Dermis blood vessel endothelial cell (primary cell): ENCODE measurements around the gene UMODL1. TPM values are rescaled to one million over a fixed set of nuclear protein-coding genes. Genes with fewer than 3 reads are reported as not detected.

ENCODE experiments used
- DNase-seq: peaks from one replicate; pipeline ENCODE4 v3.0.0; 2010
- total RNA-seq: library from RNA; depleted of rRNA; stranded (reverse); fragments of >200 nt; gene quantifications from 2 replicates; pipeline ENCODE4 v1.2.3, GENCODE V29; 2014

UMODL1 gene
- total RNA-seq, 1 donor from 2014 or later = not detected

DNA sequence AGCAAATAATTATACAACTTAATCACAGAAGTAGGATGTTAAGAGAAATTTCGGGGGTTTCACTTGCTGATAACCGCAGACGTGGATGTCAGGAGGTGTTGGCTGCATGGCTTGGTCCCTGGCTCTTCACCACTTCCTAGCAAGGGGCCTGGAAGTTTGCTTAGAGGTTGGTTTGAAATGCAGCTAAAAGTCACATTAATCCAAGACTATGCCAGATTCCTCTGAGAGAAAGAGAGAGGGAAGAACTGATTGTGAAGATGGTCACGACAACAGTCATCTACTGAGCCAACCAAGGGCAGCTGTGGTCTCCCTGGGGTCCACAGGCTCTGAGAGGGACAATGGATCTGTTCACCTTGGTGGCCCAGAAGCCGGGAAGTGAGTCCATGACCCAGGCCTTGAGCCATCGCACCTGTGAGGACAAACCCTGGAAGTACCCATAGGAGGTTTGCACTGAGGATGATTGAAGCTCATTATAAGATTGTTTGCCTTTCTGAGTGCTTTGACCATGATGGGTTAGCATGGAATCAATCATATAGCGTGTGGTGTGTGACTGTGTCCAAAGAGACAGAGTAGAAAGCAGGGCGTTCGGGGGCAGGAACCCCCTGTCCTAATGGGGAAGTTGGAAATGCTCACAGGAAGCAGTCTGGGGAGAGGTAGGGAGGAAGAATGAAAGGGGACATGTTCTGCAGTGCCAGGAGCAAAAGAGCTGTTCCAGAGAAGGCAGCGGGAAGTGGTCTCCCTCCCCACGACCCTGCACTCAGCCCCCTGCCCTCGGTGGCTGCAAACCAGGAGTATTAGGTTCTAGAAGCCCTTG, 47.1 kb downstream of the UMODL1 start:
- DNase-seq = no peak

DNA sequence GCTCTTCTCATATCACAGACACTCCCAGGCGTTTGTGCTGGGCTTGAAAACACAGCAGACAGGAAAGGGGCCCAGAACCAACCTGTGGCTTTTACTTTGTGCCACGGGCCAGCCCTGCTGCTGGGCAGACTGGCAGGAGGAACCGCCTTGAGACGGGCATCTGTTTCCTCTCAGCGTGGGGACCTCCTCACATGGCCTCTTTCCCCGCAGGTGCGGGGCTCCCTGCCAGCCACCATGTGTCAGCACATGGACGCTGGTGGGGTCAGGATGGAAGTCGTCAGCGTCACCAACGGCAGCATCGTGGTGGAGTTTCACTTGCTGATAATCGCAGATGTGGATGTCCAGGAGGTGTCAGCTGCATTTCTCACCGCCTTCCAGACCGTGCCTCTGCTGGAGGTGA, 47.8 kb downstream of the UMODL1 start:
- DNase-seq = peak; percentile 41

DNA sequence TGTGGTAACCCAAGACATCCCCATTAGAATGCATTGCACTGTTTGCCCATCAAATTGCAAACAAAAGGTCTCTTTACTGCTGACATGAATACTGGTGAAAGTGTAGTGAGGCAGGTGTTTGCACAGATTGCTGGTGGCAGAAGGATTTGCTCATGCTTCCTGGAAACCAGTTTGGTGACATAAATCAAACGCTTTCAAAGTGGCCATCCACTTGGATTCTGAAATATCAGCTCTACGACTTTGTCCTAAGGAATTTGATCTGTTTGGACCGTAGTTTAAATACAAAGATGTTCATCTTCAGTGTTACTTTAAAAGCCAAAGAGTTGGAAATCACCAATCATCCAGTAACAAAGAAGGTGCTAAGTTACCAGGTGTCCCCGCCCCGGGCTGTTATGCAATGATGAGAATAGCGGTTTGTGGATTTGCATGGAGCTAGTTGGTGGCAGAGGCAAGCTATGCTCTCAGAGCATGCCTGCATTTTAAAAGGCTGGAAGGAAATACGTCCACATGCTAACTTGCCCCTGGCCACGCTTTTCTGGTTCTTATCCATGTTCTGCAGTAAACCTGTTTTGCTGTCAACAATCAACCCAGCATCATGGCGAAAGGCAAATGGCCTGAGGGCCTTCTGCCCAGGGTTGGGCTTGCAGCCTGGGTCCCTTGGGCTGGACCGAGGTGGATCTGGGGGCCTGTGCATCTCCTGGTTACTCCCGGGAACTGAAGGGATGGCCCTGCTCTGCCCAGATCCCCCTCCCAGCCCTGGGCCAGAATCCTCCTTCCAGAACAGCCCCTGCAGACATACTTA, 49.2 kb downstream of the UMODL1 start:
- DNase-seq = no peak

DNA sequence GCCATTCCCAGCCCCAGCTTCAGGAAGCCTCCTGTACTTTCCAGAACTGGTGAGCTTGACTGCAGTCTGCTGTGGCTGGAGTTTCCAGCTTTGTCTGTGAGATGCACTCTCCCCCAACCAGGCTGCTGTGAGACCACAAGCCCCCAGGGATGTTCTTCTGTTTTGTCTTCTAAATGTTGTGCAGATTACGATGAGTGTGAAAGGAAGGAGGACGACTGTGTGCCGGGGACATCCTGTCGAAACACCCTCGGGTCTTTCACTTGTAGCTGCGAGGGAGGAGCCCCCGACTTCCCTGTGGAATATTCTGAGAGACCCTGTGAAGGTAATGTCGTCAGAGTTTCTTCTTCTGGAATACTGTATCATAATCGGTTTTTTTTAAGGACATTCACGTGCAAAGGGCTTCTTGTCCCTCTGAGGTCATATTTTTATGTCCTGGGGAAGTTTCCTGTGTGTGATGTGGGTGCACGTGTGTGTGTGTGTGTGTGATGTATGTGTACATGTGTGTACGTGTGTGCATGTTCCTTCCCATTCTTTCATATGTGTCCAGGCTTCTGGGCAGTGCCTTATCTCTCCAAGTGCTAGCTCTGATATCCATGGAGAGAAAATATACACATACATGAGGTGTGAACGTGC, 49.9 kb downstream of the UMODL1 start:
- no peak for DNase-seq

DNA sequence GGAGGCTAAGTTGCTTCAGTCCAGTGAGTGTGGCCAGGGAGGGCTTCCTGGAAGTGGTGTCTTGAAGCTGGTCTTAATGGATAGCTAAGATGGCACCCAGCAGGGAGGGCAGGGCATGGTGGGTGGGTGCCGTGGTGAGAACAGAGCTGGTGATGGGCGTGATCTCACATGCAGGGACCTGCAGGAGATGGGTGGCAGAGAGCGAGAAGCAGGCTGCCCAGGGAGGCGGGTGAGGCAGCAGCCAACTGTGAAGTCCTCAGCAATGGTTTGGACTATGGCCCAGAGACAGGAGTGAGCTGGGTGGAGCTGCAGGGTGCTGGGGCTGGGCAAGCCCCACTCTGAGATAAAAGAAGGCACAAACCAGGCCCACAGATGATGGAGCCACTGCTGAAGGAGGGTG, 50.7 kb downstream of the UMODL1 start:
- no peak for DNase-seq

DNA sequence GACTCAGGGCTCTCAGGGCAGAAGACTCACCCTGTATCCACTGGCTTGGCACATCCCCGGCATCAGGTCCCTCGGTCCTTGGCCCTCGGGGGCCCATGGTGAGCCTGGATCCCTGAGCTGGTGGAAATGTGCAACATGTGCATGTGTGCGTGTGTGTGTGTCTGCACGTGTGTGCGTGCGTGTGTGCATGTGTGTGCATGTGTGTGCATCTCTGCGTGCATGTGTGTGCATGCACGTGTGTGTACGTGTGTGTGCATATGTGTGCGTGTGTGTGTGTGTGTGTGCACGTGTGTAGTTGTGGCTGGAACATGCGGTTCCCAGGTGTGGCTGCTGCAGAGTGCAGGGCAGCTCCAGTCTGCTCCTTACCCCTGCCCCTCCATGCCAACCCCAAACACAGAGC, 51.3 kb downstream of the UMODL1 start:
- no peak for DNase-seq

DNA sequence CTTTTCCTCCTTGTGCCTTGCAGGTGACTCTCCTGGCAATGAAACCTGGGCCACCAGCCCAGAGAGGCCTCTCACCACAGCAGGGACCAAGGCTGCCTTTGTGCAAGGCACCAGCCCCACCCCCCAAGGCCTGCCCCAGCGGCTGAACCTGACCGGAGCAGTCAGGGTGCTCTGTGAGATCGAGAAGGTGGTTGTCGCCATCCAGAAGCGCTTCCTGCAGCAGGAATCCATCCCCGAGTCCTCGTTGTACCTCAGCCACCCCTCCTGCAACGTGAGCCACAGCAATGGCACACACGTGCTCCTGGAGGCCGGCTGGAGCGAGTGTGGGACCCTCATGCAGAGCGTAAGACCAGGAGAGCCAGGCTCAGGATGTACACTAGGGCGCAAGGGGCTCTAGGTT, 51.7 kb downstream of the UMODL1 start:
- DNase-seq = no peak

DNA sequence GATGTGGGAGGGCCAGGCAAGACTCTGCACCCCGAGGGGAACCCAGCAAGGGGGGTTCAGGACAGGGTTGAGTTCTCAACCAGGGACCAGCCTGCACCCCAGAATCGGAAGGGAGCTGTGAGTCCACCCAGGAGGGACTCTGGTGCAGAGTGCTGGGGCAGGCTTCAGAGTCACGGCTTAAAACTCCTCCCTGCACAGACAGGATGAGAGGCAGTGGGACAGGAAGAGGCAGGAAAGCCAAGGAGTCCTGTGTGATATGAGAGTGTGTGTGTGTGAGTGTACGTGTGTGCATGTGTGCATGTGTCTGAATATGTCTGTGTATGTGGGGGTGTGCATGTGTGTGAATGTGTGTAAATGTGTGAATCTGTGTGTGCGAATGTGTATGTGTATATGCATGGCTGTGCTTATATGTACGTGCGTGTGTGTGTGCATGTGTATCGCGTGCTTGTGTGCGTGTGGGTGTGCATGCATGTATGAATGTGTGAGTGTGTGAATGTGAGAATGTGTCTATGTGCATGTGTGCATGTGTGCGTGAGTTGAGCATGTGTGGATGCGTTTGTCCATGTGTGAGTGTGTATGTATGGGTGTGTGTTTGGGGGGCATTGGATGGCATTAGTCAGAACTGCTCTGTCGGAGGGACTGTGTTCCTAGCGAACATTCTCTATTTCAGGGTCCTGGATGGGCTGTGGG, 52.2 kb downstream of the UMODL1 start:
- DNase-seq = no peak

DNA sequence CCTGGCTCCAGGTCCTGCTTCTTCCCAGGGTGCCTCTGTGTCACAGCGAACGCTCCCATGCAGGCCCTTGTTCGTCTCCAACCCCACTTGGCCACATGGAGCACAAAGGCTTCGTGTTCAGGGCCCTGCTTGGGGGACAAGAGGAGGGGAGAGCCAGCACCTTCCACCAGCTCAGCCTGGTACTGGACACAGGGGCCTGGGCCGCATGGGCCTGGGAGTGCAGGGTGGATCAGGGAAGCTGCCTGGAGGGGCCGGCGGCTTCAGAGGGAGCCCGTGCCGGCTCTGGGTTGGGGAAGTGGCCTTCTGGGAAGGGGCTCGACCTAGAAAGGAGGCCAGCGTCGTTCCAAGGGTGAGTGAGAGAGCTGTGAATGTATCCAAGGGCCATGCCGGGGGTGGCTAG, 53.0 kb downstream of the UMODL1 start:
- no peak for DNase-seq

DNA sequence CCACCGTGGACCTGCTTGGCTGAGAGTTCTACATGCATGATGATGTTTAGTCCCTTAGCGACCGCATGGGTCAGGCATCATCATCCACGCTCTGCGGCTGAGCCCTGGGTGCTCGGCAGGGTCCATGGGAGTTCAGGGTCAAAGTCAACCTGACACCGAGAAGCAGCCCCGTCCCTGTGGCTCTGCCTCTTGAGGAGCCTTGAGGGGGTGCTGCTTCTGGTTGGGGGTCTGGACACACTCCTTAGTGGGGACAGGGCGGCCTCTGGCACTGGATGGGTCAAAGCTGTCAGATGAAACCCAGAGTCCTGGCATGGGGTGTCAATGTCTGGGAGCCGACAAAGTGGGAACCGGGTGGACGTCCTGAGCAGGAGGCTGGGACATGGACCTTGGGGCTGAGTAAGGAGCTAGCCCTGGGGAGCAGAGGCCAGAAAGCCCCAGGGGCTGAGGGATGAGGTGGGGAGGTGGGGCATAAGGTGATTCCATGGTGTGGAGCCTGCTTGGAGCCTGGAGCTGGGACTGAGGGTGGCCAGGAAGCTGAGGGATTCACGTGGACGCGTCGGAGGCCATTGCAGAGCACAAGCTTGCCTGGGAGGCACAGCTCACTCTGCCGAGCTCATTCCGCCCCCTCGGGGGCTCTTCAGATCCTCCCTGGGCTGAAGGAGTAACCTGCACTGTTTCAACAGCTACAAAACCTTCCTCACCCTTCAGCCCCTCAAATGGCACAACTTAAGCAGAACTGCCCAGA, 53.9 kb downstream of the UMODL1 start:
- no peak for DNase-seq

DNA sequence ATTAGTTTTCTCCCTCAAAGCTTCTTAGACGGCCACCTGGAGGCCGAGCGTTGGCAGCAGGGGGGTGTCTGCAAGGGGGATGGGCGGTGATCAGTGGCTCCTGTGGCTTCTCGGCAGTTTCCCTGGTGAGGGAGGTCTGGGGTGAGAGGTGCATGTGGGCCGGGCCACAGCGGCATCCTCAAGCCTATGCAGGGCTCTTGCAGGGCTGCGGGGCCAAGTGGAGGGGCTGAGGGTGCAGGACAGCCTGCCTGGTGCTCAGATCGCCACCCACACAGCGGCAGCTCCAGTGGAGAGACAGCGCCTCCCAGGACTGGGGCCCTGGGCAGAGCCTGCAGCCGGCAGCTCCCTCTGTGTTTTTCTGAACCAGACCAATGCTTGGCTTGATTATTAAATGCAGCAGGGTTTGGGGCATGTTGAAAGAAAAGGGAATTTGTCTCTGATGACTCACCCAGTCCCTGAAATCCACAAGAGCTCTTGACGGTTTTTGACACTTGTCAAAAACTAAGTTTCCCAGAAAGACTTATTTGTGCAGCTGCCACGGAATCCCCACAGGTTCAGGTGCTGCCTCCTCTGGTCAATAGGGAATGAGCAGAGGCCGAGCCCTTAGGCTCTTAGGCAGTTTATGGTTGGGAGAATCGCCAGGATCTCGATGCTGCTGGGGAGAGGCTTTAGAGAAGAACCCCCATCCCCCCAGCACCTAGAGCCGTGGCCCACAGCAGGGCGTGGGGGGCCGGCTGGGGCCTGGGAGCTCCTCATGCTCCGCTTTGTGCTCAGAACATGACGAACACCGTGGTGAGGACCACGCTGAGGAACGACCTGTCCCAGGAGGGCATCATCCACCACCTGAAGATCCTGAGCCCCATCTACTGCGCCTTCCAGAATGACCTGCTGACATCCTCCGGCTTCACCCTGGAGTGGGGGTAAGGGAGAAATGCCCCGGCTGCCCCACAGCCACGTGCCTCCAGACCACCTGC, 54.7 kb downstream of the UMODL1 start:
- DNase-seq = no peak

DNA sequence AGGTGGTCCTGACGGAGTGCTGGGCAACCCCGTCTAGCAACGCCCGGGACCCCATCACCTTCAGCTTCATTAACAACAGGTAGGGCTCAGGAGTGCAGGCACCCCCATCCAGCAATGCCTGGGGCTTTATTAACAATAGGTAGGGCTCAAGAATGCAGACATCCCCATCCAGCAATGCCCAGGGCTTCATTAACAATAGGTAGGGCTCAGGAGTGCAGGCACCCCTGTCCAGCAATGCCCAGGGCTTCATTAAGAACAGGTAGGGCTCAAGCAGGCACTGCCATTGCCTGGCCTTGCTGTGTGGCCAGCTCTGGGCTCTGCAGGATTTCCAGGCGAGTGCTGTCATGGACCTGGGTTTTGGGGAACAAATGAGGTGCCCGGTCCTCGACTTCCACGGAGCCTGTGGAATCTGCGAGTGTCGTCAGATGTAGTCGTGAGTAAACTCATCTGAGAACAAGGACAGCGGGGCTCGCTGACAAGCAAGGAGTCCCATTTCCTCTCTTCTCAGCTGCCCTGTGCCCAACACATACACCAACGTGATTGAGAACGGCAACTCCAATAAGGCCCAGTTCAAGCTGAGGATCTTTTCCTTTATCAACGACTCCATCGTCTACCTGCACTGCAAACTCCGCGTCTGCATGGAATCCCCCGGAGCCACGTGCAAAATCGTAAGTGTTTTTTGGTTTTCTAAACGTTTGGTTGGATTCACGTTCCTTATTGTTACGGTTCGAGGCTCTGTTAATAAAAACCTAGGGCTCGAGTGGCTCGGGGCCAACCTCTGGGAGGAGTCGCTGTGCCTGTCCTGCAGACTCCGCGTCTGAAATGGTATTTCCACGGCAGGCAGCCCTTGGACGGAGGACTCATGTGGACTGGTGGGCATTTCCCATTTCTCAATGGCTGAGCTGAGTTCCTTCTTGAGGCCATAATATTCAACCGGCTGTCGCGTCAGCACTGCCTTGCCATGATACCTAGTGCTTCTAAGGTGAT, 56.3 kb downstream of the UMODL1 start:
- no peak for DNase-seq

DNA sequence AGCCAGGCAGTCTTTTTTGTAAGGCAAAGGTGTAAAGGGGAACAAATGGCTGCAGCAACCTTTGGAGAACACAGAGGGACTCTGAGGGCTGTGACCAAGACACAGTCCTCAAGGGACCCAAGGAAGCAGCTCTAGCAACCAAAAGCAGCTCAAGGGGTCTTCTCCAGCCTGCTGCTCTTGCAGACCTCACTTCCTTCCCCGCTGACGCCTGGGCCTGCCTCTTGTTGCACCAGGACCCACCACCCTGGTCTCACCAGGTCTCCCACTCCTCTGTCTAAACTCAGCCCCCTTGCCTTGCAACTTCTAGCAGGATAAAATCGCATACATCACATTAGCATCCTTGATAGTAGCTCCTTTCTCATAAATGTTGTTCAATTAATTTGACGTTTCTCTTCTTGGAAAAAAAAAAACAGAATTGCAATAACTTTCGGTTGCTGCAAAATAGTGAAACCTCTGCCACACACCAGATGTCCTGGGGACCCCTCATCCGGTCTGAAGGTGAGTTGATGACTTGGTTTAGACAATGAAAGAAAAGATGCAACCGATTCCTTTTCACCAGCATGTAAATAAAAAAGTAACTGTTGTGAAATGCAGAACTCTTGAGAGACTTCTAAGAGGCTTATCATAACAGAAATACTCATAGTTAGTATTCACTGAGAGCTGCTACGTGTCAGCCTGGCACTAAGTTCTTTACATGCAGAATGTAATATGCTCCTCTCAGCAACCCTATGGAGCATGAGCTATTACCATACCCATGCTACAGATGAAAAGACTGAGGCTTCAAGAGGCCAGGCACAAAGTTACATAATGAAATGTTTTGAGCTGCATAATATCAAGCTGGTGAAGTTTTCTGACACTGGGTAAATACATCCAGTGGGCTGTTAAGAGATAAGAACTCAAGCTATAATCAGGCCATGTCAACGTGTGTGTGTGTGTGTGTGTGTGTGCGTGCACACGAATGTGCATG, 58.5 kb downstream of the UMODL1 start:
- no peak for DNase-seq

DNA sequence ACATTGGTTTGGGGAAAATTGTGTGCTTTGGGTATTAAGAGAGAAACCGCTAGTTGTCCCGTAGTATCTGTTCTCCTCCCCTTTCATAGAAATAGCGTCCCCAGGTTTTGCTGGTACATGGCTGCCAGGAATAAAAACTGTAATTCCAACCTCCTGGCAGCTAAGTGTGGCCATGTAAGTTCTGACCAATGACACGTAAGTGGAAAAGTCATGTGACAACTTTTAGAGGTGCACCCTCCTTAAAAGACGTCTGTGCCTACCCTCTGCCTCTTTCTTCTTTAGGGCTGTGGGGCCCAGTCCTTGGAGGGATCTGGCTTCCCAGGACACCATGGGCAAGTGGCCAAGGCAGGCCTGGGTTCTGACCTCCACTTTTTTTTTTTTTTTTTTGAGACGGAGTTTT, 59.3 kb downstream of the UMODL1 start:
- DNase-seq = no peak

DNA sequence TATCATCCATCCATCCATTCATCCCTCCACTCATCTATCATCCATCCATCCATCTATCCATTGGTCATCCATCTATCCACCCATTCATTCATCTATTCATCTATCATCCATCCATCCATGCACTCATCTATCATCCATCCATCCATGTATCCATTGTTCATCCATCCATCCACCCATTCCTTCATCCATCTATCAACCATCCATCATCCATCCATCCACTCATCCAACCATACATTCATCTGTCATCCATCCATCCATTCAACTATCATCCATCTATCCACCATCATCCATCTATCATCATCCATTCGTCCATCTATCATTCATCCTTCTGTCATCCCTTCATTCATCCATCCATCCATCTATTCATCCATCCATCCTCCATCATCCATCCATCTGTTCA, 61.1 kb downstream of the UMODL1 start:
- no peak for DNase-seq

DNA sequence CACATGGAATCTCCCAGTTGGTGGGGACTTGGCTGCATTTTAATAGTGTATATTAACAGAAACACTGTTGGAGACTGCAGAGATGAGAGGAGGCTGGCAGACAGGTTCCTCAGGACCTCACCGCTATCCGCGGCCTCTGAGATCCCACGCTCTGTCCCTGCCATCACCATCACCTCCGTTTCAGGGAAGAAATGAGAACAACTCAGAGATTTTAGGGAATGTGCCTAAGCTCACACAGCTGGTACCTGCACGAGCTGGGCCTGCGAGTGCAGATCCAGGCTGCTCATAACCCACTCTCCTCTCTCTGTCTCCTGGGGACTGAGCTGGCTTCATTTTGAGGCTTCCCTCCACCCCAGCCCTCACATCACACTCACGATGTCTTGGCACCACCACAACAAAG, 62.0 kb downstream of the UMODL1 start:
- no peak for DNase-seq

DNA sequence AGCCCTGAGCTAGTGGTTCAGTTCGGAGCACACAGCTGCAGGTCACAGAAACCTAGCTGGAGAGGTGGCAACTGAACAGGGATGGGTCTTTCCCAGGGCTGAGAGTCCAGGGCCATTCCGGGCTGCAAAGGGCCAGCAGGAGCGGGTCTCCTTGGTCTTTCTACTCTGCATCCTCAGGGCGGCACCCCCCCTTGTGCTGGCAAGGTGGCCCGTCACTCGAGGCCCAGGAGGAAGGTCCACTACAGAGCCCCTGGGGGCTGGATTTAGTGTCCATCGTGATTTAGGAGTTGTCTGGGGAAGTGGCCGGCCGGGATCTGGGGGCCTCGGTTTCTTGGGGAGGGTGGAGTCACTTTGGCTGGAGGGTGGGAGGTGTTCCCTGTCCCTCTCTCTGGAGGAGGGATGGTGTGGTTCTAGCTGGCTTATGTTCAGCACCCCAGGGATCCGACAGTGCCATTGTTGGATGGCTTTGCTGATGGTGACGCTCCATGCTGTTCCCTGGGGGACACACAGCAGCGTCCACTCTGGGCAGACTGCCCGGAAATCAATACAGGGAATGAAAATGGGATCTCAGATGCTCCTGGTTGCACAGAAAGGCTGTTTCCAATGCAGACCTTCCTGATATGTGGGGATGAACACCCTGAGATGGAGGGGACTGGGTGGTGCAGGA, 64.4 kb downstream of the UMODL1 start:
- no peak for DNase-seq
